ENCODE data around the gene NANS.
A peak's percentile ranks its signal among the peaks of the same experiment; 100 is the strongest.
"Not testable (repeated sequence)": the region's sequence is repeated elsewhere in the genome, so short reads cannot be mapped to it uniquely, and the experiment has no call there.

The NANS gene

GRCh38 chr9:98100456-98100855 is 43.9 kb downstream of the NANS start:
- no peak for DNase-seq (ENCODE audit: low read depth in 2 of 2)

DNA sequence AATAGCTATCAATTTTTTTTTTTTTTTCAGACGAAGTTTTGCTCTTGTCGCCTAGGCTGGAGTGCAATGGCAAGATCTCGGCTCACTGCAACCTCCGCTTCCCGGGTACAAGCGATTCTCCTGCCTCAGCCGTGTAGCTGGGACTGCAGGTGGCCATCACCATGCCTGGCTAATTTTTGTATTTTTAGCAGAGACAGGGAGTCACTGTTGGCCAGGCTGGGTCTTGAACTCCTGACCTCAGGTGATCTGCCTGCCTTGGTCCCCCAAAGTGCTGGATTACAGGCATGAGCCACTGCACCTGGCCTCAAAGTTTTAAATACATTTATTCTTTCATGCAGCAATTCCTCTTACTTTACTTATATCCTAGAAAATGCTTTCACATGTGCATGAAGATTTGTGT is 44.9 kb downstream of the NANS start:
- DNase-seq (ENCODE audit: low read depth in 2 of 2), result no peak

DNA sequence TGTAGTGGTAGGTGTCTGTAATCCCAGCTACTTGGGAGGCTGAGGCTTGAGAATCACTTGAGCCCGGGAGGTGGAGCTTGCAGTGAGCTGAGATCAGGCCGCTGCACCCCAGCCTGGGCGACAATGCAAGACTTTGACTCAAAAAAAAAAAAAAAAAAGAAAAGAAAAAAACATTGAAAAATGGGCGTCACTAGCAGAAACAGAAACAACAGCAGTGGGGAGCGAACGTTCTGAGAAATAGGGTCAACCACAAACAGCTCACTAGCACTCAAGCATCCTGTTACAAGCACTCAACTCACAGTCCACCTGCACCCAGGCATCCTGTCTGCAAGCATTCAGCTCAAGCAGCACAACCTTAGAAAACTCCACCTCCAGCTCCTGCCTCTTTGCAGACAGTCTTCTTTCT is 45.3 kb downstream of the NANS start:
- peak in 1 of 2 donors; percentile 69 for DNase-seq (ENCODE audit: low read depth in 2 of 2)

DNA sequence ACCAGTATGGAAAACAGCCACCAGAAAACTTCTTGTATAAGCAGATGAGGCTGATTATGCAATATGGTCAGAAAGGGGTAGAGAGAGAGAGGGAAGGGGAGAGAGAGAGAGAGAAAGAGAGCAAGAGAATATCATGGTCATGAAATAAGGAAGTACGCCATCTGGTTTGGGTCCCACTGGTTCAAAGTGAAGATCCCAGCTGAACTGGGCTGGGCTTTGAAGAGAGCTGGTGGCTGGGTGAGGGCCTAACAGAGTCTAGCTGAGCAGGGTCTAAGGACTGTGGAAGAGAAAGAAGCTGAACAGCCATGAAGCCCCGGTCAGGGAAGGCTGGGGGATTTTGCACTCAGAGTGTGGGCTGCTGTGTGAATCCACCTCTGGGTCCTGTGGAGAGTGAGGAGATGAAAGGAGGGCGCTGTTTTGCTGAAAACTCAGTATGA is 47.9 kb downstream of the NANS start:
- no peak for DNase-seq (ENCODE audit: low read depth in 2 of 2)

DNA sequence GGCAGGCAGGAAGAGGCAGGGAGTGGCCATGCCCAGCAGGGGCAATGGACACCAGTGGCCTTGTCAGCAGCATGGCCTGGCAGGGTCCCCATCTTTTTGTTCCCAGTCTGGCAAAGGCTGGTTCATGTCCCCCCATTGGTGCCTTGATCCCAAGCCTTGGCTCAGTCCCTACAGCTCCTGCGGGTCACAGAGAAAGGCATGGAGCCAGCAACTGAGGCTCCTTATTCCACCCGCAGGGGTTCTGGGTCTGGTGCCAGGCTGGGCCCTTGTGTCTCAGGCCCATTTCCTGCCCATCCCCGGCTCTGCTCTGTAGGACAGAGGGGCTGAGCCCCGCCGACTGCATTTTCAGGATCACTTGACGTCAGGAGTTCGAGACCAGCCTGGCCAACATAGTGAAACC is 48.5 kb downstream of the NANS start:
- DNase-seq (ENCODE audit: low read depth in 2 of 2), result no peak

DNA sequence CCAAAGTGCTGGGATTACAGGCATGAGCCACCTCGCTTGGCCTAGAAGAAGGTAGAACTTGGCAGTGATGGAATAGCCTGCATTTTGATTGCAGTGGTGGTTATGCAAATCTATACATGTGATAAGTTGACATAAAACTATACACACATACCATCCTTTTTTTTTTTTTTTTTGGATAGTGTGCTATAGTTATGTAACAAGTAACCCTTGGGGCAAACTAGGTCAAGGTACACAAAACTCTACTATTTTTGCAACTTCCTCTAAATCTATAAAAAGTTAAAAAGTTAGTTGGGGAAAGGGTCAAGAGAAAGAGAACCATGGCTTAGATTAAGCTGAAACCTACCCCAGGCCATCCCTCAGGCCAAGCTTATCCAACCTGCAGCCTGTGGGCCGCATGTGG is 51.4 kb downstream of the NANS start:
- no peak for DNase-seq (ENCODE audit: low read depth in 2 of 2)

- DNase-seq (ENCODE audit: low read depth in 2 of 2), result no peak
Observed at GRCh38 chr9:98108531-98109031, 52.0 kb downstream of the NANS start.

DNA sequence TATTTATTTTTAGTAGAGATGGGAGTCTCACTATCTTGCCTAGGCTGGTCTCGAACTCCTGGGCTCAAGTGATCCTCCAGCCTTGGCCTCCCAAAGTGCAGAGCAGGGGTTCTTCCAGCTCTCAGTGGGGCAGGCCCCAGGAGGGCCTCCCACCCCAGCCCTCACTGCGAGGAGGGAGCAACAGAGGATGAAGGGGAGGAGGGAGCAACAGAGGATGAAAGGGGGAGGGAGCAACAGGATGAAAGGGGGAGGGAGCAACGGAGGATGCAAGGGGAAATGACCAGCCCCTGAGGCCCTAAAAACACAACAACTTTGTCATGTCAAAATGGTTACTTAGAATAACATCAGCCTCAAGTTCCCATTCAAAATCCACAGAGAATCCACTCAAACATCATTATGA is 52.5 kb downstream of the NANS start:
- no peak for DNase-seq (ENCODE audit: low read depth in 2 of 2)

DNA sequence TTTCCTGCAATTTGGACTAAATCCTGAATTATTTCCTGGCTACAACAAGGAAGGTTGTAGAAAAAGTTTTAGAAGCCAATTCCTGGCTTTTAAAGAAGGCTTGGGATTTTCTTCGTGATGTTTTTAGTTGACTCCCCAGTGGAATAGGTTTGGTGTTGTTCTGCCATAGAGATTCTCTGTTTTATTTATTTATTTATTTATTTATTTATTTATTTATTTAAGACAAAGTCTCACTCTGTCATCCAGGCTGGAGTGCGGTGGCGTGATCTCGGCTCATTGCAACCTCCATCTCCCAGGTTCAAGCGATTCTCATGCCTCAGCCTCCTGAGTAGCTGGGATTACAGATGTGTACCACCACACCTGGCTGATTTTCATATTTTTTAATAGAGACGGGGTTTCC is 60.6 kb downstream of the NANS start:
- not testable (repeated sequence) for DNase-seq (ENCODE audit: low read depth in 2 of 2)

GRCh38 chr9:98117984-98118639 is 61.6 kb downstream of the NANS start:
- no peak for DNase-seq (ENCODE audit: low read depth in 2 of 2)

DNA sequence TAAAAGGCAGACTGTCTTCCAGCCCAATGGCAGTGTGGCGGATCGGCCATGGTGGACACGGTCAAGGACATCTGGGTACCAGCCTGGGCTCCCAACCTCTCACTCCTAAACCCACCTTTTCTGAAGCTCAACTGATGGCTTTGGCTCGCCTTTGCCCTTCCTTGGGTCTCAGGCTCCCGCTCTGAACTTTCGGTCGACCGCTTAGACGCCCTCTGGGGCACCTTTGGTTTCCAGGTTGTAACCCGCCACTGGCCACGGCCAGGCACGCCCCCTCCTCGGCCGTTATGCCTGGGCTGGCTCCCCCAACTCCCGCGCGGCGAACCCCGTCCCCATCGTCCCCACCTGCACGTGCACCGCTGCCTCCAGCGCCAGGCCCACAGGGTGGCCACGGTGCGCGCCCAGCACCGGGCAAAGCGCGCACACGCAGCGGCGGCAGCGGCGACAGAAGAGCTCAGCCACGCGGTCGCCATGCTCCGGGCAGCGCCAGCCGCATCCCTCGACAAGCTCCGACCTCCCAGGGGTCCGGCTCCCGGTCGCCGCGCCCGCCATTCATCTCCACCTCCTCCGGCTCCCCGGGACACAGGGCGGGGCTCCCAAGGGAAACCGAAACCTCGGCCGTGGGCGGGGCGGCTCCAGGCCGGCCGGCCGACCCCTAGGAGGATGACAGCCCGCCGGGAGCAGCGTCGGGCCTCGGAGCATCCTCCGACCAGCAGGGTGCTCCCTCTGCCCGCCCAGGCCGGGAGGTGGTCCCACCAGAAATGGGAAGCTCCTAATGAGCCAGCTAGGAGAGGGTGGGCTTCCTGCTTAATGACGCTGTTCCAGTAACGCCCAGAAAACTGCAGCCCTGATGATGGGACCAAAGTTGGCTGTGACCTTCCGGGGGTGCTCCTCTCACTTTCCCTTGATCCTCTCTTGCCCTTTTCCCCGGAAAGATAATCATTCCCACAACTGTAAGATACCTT is 62.4 kb downstream of the NANS start, which contains the start of gene TRIM14:
TRIM14 (minus strand) TSS at position 583 of the 962 bp plus-strand sequence; CDS start at position 549, 34 bp downstream.
- no peak for DNase-seq (ENCODE audit: low read depth in 2 of 2)

DNA sequence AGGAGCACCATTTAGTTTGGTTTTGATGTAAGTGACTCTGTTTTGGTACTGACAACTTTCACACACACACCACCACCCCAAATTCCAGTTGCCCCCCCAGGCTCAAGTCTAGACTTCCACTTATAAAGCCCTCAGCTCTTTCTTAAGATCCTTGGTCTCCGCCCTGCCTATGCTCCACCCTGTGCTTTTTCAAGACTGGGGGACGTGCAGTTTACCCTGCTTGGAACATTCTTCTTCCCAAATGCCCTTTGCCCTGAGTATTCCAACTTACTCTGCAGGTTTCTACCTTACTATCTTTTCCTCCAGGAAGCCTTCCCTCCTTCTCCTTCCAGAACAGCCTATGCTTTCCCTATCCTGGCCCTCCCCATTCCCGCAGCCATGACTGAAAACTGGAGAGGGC is 63.9 kb downstream of the NANS start:
- no peak for DNase-seq (ENCODE audit: low read depth in 2 of 2)

DNA sequence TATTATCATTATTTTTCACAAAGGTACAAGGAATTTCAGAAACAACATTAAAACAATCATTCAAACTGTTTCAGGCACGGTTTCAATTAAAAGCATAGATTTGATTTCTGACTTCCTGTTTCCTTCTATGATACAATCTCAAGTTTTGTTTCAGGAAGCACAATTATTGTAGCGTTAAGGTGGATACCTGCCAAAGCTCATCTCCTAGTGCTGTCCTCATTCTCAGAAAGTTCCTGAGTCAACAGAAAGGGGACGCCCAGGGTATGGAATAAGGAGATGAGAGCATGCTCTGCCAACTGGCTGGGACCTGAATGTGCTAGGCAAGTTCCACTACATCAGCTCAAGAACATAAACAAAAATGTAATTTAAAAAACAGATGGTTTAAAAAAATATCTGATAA is 64.5 kb downstream of the NANS start:
- DNase-seq (ENCODE audit: low read depth in 2 of 2), result no peak

DNA sequence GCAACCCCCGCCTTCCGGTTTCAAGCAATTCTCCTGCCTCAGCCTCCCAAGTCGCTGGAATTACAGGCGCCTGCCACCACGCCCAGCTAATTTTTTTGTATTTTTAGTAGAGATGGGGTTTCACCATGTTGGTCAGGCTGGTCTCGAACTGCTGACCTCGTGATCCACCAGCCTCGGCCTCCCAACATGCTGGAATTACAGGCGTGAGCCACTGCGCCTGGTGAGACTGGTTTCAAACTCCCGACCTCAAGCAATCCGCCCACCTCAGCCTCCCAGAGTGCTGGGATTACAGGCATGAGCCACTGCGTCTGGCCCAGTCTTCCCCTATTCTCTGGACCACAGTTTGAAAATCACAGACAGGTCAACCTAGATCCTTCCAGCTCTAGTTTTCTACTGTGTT is 67.6 kb downstream of the NANS start:
- not testable (repeated sequence) for DNase-seq (ENCODE audit: low read depth in 2 of 2)

DNA sequence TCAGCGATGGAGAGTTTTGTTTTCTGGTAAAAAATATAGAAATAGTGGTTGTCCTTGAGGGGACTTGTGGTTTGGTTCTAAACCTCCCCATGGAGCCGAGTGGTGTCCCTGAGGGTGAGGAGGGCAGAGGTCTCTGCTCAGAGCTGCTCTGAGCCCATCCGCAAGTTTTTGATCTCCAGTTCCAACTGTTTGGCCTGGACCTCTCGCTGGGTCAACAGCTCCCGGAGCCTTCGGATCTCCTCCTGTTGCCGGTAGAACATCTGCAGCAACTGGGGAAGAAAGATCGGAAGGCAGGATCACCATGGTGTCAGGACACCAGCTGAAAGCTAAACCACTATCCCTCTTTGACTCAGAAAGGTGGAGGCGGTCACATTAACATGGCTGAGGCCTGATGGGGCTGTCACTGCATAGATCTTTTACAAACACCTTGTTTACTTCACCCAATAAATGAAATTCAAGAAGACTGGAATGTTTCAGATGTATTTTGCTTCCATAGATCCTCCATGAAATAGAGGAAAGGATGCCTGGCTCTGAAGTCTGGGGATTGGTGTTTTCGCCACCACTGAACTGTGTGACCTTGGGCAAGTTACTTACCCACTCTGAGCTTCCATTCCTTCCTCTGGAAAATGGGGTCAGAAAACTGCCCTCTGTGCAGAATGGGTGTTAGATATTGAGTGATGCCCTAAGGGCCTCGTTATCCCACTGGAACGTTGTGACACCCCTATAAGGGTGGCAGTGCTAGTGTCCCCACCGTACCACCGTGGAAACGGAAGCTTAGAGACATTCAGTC is 68.3 kb downstream of the NANS start:
- DNase-seq (ENCODE audit: low read depth in 2 of 2), result no peak

DNA sequence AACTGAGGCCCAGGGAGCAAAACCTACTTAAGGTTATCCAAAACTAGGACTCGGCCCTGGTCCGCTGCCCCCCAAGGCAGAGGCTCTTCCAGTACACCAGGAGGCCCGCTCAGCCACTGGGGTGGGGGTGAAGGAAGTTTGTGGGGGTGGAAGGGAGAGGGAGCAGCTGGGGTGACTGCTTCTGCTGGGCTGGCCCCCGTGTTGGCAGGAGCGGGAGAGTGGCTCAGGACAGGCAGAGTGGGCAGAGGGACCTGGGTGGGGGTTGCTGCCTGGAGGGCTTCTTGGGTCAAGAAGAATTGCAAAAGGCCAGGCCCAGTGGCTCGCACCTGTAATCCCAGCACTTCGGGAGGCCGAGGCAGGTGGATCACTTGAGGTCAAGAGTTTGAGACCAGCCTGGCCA is 70.7 kb downstream of the NANS start:
- DNase-seq (ENCODE audit: low read depth in 2 of 2), result no peak

- DNase-seq (ENCODE audit: low read depth in 2 of 2), result no peak
Observed at GRCh38 chr9:98128316-98128715, 71.8 kb downstream of the NANS start.

DNA sequence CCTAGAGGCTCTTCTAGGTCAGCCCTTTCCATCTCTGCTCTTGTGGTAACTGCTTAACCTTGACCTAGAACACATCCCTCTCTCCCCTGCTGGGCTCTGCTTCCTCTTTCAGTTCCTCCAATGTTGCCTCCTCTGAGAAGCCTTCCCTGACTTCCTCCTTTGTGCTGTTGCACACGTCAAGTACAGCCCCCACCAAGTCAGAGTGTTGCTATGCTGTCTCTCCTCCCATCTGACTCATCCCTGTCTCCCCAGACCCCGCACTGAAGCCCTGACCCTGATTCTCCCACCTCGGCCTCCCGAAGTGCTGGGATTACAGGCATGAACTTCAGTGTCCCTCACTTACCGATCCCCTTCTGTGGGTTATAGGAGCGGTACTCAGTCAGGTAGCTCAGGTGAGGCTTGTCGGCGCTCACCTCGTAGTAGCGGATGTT is 72.9 kb downstream of the NANS start:
- DNase-seq (ENCODE audit: low read depth in 2 of 2), result no peak

DNA sequence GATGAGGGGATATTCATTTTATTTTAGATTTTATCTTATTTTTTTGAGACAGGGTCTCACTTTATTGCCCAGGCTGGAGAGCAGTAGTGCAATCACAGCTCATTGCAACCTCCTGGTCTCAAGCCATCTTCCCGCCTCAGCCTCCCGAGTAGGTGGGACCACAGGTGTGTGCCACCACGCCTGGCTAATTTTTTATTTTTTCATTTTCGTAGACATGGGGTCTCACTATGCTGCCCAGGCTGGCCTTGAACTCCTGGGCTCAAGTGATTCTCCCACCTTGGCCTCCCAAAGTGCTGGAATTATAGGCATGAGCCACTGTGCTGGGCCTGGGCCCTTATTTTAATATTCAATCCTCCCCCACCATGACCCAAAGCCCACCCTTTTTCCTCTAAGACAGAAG is 73.5 kb downstream of the NANS start:
- DNase-seq (ENCODE audit: low read depth in 2 of 2), result not testable (repeated sequence)

DNA sequence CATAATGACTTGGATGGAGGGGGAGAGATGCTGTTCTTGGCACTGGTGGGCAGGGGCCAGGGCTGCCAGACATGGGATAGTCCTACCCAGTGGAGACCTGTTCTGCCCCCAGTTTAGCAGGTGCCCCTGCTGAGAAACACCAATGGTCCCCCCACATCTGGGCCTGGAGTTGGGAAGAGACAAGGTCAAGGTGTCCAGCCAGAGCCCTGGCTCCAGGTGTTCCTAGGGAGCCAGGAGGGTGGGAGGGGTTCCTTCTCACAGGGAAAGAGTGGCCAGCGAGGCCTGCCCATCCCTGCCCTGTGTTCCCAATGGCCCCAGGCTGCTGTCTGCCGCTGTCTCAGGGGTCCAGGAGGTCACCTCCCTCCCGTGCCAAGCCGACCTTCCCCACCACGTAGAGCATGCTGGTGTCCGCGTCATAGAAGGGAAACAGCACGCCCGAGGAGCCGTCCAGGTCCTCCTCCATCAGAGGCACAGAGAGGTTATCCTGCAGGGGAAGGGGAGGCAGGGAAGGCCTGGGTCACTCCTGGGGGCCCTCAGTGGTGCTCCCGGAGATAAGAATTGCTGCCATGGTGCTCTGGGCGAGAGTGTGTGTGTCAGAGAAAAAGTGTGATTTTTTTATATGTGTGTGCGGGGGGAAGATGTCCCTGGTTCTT is 74.2 kb downstream of the NANS start:
- DNase-seq (ENCODE audit: low read depth in 2 of 2), result no peak

GRCh38 chr9:98132158-98132557 is 75.6 kb downstream of the NANS start:
- DNase-seq (ENCODE audit: low read depth in 2 of 2), result no peak
